Measurements from ENCODE around the gene TSSK2.
"Not testable (repeated sequence)": the region's sequence is repeated elsewhere in the genome, so short reads cannot be mapped to it uniquely, and the experiment has no call there.

TSSK2 gene

GRCh38 chr22:19152942-19153883, 22.1 kb downstream of the TSSK2 start:
- no peak for TF ChIP-seq CTCF (conservative IDR thresholded peaks at IDR 0.05)
- no peak overlapping the region for H3K27ac ChIP-seq

- not testable (repeated sequence) for H3K27ac ChIP-seq
These were observed 25.0 kb downstream of the TSSK2 start for GRCh38 chr22:19156109-19156508.

GRCh38 chr22:19158649-19159048, 27.5 kb downstream of the TSSK2 start:
- not testable (repeated sequence) for H3K27ac ChIP-seq

GRCh38 chr22:19164425-19164824, 33.3 kb downstream of the TSSK2 start:
- TF ChIP-seq CTCF (conservative IDR thresholded peaks at IDR 0.05): no peak
- H3K27ac ChIP-seq: no peak overlapping the region

GRCh38 chr22:19166421-19166820, 35.3 kb downstream of the TSSK2 start:
- no peak for TF ChIP-seq CTCF (conservative IDR thresholded peaks at IDR 0.05)
- H3K27ac ChIP-seq: no peak overlapping the region

- no peak overlapping the region for H3K27ac ChIP-seq
- no peak for TF ChIP-seq CTCF (conservative IDR thresholded peaks at IDR 0.05)
These were observed 36.2 kb downstream of the TSSK2 start for GRCh38 chr22:19167106-19167869.

GRCh38 chr22:19168088-19168890, 37.2 kb downstream of the TSSK2 start:
- no peak; the same call in 1 of the 2 replicates for TF ChIP-seq CTCF (conservative IDR thresholded peaks at IDR 0.05)
- H3K27ac ChIP-seq: no peak overlapping the region

All from VCaP (cell line).